Kidney epithelial cell (primary cell): ENCODE data around the gene DOCK9. TPM values are rescaled to one million over a fixed set of nuclear protein-coding genes. Genes with fewer than 3 reads are reported as not detected.

Source experiments
- DNase-seq: peaks from one replicate; pipeline ENCODE4 v3.0.0-alpha.2; 2010; ENCODE audit warnings: low read depth
- H3K27me3 ChIP-seq: 2 replicates; pipeline ENCODE4 v1.6.0; 2011; ENCODE audit warnings: low read length; ENCODE audit not compliant: control insufficient read depth, insufficient read depth
- H3K36me3 ChIP-seq: 2 replicates; pipeline ENCODE4 v1.5.1; 2011; ENCODE audit warnings: low read length; ENCODE audit not compliant: control insufficient read depth, insufficient read depth
- H3K4me3 ChIP-seq: 2 replicates; pipeline ENCODE4 v1.5.1; 2011; ENCODE audit warnings: low read depth, mild to moderate bottlenecking, control low read depth, low read length
- CTCF ChIP-seq: IDR thresholded peaks from 2 replicates; pipeline ENCODE4 v1.5.1; 2011; ENCODE audit warnings: mild to moderate bottlenecking, moderate library complexity, low read length, control low read depth, inconsistent platforms; ENCODE audit not compliant: insufficient read depth, poor library complexity, severe bottlenecking
- total RNA-seq: library from RNA; depleted of rRNA; stranded (reverse); fragments of >200 nt; gene quantifications from 2 replicates; pipeline ENCODE4 v1.2.3, GENCODE V29; 2015

The DOCK9 gene
- total RNA-seq, 1 donor from 2014 or later: 226 TPM

GRCh38 chr13:98957731-98958442 lies 20.0 kb downstream of the DOCK9 start:
- H3K36me3 ChIP-seq: no peaks in the 10 kb centered on the region
- no peak for TF ChIP-seq CTCF
- H3K4me3 ChIP-seq: no peak overlapping the region
- H3K27me3 ChIP-seq: no peaks in the 10 kb centered on the region
- no peak for DNase-seq

- Histone ChIP-seq H3K36me3 (no peaks in the 10 kb centered on the region), H3K27me3 (no peaks in the 10 kb centered on the region), H3K4me3 (no peak overlapping the region)
- no peak for TF ChIP-seq CTCF
- DNase-seq: no peak
Measured at GRCh38 chr13:98955336-98955735, 22.5 kb downstream of the DOCK9 start.

GRCh38 chr13:98954313-98954712 lies 23.6 kb downstream of the DOCK9 start:
- Histone ChIP-seq H3K36me3 (no peaks in the 10 kb centered on the region), H3K27me3 (no peaks in the 10 kb centered on the region), H3K4me3 (no peak overlapping the region)
- DNase-seq: no peak
- no peak for TF ChIP-seq CTCF

GRCh38 chr13:98951266-98951665 lies 26.6 kb downstream of the DOCK9 start:
- no peaks in the 10 kb centered on the region for H3K27me3 ChIP-seq
- no peaks in the 10 kb centered on the region for H3K36me3 ChIP-seq
- no peak overlapping the region for H3K4me3 ChIP-seq
- no peak for TF ChIP-seq CTCF
- DNase-seq: no peak

- no peak for DNase-seq
- TF ChIP-seq CTCF: no peak
- H3K27me3 ChIP-seq: no peaks in the 10 kb centered on the region
- no peak overlapping the region for H3K4me3 ChIP-seq
- no peaks in the 10 kb centered on the region for H3K36me3 ChIP-seq
Measured at GRCh38 chr13:98950705-98951104, 27.2 kb downstream of the DOCK9 start.

GRCh38 chr13:98947925-98948324 lies 29.9 kb downstream of the DOCK9 start:
- no peaks in the 10 kb centered on the region for H3K27me3 ChIP-seq
- no peak overlapping the region for H3K4me3 ChIP-seq
- H3K36me3 ChIP-seq: no peaks in the 10 kb centered on the region
- no peak for DNase-seq
- TF ChIP-seq CTCF: no peak
